ACC112 (cell line): Measurements from ENCODE around the gene KRAS.
"Not testable (repeated sequence)": the region's sequence is repeated elsewhere in the genome, so short reads cannot be mapped to it uniquely, and the experiment has no call there.

Source experiments
- H2AFZ ChIP-seq: fragments of 200-600 bp; sonication (generic); one replicate; pipeline ENCODE4 v1.6.0; 2017; ENCODE audit warnings: antibody characterized with exemption, low read length; ENCODE audit not compliant: unreplicated experiment
- H3K27ac ChIP-seq: fragments of 200-600 bp; sonication (generic); 2 replicates; pipeline ENCODE4 v1.5.1; 2014; ENCODE audit warnings: low read depth, mild to moderate bottlenecking, antibody characterized with exemption, low read length, moderate library complexity
- H3K27me3 ChIP-seq: fragments of 200-600 bp; sonication (generic); 2 replicates; pipeline ENCODE4 v1.6.1; 2014; ENCODE audit warnings: mild to moderate bottlenecking, antibody characterized with exemption, low read length, moderate library complexity, mixed read lengths; ENCODE audit not compliant: insufficient read depth
- H3K36me3 ChIP-seq: fragments of 200-600 bp; sonication (generic); 2 replicates; pipeline ENCODE4 v1.6.1; 2016; ENCODE audit warnings: mild to moderate bottlenecking, antibody characterized with exemption, low read length, moderate library complexity, mixed read lengths; ENCODE audit not compliant: insufficient read depth
- H3K4me1 ChIP-seq: fragments of 200-600 bp; sonication (generic); one replicate; pipeline ENCODE4 v1.6.1; 2016; ENCODE audit warnings: low read length, mixed read lengths; ENCODE audit not compliant: insufficient read depth, unreplicated experiment, control insufficient read depth
- H3K4me3 ChIP-seq: fragments of 200-600 bp; sonication (generic); 2 replicates; pipeline ENCODE4 v1.5.1; 2014; ENCODE audit warnings: mild to moderate bottlenecking, low read depth, low read length
- H3K79me2 ChIP-seq: fragments of 200-600 bp; sonication (generic); one replicate; pipeline ENCODE4 v1.6.0; 2016; ENCODE audit warnings: low read length; ENCODE audit not compliant: control insufficient read depth, unreplicated experiment, insufficient read depth

The KRAS gene

DNA sequence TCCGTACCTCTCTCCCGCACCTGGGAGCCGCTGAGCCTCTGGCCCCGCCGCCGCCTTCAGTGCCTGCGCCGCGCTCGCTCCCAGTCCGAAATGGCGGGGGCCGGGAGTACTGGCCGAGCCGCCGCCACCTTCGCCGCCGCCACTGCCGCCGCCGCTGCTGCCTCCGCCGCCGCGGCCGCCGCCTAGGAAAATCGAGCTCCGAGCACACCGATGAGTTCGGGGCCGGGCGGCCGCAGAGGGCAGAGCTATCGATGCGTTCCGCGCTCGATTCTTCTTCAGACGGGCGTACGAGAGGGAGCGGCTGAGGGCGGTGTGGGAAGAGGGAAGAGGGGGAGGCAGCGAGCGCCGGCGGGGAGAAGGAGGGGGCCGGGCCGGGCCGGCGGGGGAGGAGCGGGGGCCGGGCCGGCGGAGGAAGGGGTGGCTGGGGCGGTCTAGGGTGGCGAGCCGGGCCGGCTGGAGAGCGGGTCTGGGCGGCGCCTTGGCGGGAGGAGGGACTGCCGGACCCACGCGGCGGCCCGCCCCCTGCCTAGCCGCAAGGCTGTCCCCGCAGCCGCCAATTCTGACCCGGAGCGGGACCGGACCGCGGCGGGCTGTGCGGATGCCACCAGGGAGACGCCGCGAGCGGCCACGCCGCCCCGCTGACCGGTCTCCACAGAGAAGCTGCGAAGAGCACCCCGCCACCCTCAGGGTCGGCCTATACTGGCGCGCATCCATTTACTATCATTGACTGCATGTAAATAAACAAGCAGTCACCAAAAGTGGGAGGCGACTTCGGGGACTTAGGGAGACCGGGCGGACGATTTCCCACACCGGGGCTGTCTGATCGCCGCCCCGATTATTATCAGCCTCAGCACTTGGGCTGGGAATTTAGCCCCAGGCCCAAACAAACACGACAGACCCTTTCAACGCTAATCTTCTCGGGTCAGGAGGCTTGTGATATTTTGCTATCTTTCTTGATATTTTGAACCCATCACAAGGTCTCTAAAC lies at the start of gene KRAS:
TSS of gene KRAS (minus strand) at position 186 of the 987 bp plus-strand sequence.
- Histone ChIP-seq H3K4me3 (peak within 1 kb of the TSS; percentile 82), H3K4me1 (no peaks in the 10 kb centered on the region), H3K36me3 (no peaks in the 10 kb centered on the region), H3K79me2 (peaks cover 40% of the 10 kb centered on the region), H3K27ac (peak within 1 kb of the TSS; percentile 39), H3K27me3 (0 out of 2 replicates have a peak, but pooled peaks cover 3% of the 10 kb centered on the region), H2AFZ (peak within 1 kb of the TSS; percentile 81)

DNA sequence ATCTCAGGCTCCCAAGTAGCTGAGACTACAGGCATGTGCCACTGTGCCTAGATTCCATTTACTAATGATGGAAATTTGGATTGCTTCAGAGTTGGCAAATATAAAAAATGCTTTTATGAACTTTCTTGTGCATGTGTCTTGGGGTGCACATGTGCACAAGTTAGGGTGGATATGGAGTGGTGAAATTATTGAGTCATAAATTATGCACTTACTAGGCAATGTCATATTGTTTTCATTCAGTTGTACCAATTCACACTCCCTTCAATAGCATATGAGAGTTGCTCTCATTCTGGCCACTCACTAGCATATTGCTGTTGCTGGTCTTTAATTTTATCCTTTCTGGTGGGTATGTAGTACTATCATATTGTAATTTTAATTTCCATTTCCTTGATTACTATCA lies 45.7 kb upstream of the KRAS start:
- H3K79me2 ChIP-seq, result no peaks in the 10 kb centered on the region
- no peak overlapping the region for H2AFZ ChIP-seq

DNA sequence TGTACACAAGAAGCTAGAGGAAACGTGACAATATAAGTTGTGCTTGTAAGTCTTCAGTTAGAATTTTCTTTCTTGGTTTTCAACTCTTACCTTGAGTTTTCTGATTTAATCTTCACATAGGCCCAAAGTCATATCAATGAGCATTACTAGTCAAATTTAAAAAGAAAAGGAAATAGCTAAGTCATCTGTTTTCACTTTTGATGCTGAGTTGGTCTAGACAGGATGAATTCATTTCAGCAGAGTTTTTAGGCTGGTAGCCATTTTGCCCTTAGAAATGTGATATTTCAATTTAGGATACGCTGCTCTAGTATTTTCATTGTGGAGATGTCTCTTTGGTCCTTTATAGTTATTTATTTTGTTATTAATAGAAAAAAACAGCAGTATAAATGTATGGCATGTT lies 44.6 kb upstream of the KRAS start:
- no peak overlapping the region for H2AFZ ChIP-seq
- H3K27ac ChIP-seq, result no peak overlapping the region

More for the DNA sequence above, 45.7 kb upstream of the KRAS start:
- Histone ChIP-seq H3K4me3 (no peak overlapping the region), H3K27ac (no peak overlapping the region), H3K27me3 (no peaks in the 10 kb centered on the region), H3K4me1 (no peaks in the 10 kb centered on the region), H3K36me3 (no peaks in the 10 kb centered on the region)

DNA sequence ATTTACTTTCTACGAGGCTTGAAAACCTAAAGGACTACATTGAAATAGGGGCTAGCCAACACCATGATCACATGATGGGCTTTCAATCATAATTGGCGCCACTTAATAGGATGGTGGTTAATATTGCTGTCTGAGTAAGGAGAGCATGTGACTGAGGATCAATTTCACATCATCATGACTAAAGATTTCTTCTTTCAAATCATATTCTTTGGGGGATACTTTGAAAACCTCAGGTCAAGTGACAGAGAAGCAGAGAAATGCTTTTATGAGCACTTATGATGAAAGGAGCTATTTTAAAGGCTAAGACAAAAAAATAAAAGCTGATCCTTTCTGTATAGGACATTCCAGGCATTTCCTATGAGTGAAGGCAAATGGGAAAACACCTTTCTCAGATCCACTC lies 42.9 kb upstream of the KRAS start:
- Histone ChIP-seq H3K4me3 (no peak overlapping the region), H3K27ac (no peak overlapping the region), H2AFZ (no peak overlapping the region), H3K36me3 (no peaks in the 10 kb centered on the region), H3K79me2 (no peaks in the 10 kb centered on the region), H3K4me1 (no peaks in the 10 kb centered on the region), H3K27me3 (no peaks in the 10 kb centered on the region)

More for the DNA sequence above, 44.6 kb upstream of the KRAS start:
- H3K79me2 ChIP-seq, result no peaks in the 10 kb centered on the region
- H3K36me3 ChIP-seq, result no peaks in the 10 kb centered on the region
- H3K4me1 ChIP-seq, result no peaks in the 10 kb centered on the region
- H3K4me3 ChIP-seq, result no peak overlapping the region
- H3K27me3 ChIP-seq, result no peaks in the 10 kb centered on the region

DNA sequence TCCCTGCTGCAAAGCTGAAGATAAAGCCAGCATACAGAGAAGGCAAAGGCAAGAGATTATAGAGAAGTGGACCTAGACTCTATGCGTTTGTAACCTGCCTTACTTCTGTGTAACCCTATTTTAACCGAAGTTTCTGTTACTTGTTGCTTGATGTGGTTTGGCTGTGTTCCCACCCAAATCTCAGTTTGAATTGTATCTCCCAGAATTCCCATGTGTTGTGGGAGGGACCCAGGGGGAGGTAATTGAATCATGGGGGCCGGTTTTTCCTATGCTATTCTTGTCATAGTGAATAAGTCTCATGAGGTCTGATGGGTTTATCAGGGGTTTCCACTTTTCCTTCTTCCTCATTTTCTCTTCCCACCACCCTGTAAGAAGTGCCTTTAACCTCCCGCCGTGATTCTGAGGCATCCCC lies 42.1 kb upstream of the KRAS start:
- not testable (repeated sequence) for H3K79me2 ChIP-seq, H2AFZ ChIP-seq, H3K27me3 ChIP-seq

DNA sequence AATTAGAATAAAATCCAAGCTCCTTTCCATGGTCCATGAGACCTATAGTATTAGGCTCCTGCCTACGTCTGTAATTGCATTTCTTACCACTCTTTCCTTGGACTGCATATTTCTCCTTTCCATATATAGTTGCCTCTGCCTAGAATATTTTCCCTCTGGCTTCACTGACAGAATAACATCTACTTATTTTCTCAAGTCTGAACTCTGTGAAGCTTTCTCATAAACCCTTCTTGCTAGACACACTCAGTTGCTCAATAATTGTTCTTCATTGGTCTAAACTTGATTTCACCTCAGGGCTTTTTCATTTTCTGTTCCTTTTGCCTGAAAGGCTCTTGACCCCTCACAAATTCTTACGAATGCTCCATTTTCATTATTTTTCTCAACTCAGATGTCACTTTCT lies 36.9 kb upstream of the KRAS start:
- Histone ChIP-seq H3K4me1 (no peaks in the 10 kb centered on the region), H3K27ac (no peak overlapping the region), H3K27me3 (no peaks in the 10 kb centered on the region), H2AFZ (no peak overlapping the region), H3K4me3 (no peak overlapping the region), H3K36me3 (no peaks in the 10 kb centered on the region), H3K79me2 (no peaks in the 10 kb centered on the region)

More for the DNA sequence above, 42.1 kb upstream of the KRAS start:
- not testable (repeated sequence) for H3K27ac ChIP-seq, H3K36me3 ChIP-seq, H3K4me1 ChIP-seq, H3K4me3 ChIP-seq

DNA sequence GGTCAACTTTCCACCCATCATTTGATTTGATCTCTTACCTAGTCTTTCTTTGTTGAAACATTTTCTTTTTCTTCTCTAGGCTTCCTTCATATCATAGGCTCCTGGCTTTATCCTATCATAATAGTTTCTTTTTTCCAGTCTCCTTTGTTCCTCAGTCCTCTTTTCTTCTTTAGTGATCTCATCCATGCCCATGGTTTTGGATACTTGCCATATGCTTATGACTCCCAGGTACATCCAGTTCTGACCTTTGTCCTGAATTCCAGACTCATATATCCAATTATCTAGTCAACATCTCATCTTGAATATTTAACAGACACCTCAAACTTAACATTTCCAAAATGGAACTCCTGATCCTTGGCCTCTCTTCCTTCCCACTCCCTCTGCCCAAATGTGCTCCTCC lies 36.1 kb upstream of the KRAS start:
- H3K79me2 ChIP-seq, result no peaks in the 10 kb centered on the region
- no peaks in the 10 kb centered on the region for H3K36me3 ChIP-seq
- no peak overlapping the region for H3K4me3 ChIP-seq
- H3K27me3 ChIP-seq, result no peaks in the 10 kb centered on the region
- no peak overlapping the region for H2AFZ ChIP-seq
- no peaks in the 10 kb centered on the region for H3K4me1 ChIP-seq
- H3K27ac ChIP-seq, result no peak overlapping the region

DNA sequence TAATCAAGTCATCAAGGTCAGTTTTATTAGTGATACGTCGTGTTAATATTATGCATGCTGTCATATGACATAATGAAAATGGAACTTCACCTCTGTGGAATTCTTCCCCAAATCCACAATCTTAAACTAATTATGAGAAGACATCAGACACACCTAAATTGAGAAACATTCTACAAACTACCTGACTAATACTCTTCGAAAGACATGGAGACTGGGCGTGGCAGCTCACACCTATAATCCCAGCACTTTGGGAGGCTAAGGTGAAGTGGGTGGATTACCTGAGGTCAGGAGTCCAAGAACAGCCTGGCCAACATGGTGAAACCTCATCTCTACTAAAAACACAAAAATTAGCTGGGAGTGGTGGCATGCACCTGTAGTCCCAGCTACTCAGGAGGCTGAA lies 33.3 kb upstream of the KRAS start:
- Histone ChIP-seq H3K4me1 (no peaks in the 10 kb centered on the region), H2AFZ (no peak overlapping the region), H3K27ac (no peak overlapping the region), H3K36me3 (no peaks in the 10 kb centered on the region), H3K27me3 (no peaks in the 10 kb centered on the region), H3K79me2 (no peaks in the 10 kb centered on the region), H3K4me3 (no peak overlapping the region)

DNA sequence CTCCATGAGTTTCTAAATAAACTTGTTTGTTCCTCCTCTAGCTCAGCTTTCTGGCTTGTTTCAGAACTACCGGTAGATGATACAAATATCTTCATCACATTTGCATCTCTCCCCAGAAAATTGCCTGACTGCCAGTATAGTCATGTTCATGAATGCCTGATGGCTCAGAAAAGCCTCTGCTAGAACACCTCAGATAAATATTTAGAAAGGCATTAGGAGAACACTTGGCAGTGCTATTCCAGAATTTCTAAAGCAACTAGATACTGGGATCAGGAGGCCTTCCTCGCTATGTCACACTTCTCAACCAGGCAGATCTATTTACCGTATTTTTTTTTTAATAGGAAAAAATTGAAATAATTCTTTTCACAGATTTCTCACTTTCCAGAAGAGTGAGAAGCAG lies 32.3 kb upstream of the KRAS start:
- Histone ChIP-seq H3K4me1 (no peaks in the 10 kb centered on the region), H3K27me3 (no peaks in the 10 kb centered on the region), H3K79me2 (no peaks in the 10 kb centered on the region), H3K27ac (no peak overlapping the region), H3K4me3 (no peak overlapping the region), H3K36me3 (no peaks in the 10 kb centered on the region), H2AFZ (peak overlapping the region; percentile 22)

DNA sequence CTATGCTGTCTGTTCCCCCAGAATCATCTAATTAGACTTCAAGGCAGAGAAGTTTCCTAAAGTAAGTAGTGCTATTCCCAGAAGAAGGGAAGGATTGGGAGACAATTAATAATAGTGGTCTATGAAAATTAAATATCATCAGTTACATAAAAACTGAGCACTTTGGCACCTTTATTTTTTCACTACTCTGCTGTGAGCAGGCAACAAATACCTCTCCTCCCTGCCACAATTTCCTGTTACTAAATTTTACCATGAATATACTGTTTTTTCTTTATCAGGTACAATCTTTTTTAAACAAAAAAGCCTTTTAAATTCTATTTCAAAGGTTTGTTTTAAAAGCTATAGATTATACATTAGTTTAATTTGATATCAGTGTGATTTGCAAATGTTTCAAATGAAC lies 29.4 kb upstream of the KRAS start:
- no peaks in the 10 kb centered on the region for H3K36me3 ChIP-seq
- H3K27ac ChIP-seq, result no peak overlapping the region
- no peaks in the 10 kb centered on the region for H3K27me3 ChIP-seq
- H3K4me3 ChIP-seq, result no peak overlapping the region
- peaks cover 13% of the 10 kb centered on the region for H3K4me1 ChIP-seq
- H2AFZ ChIP-seq, result no peak overlapping the region
- no peaks in the 10 kb centered on the region for H3K79me2 ChIP-seq

DNA sequence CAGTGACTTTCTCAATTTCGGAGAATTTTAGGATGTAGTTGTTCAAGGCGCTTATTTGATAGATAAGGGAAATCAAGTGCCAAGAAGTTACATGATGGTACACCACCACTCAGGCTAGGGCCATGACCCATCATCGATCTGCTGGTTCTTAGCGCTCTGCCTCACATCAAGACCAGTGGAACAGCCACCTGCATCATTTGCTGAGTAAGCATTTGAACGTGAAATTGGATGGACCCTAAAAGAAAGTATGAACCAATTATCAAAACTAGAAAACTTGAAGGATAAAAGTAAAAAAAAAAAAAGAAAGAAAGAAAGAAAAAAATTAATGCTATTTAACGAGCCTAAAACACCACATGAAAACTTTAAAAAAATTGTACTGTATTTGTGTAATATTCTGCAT lies 27.5 kb upstream of the KRAS start:
- no peaks in the 10 kb centered on the region for H3K36me3 ChIP-seq
- no peak overlapping the region for H3K4me3 ChIP-seq

More for the DNA sequence above, 27.5 kb upstream of the KRAS start:
- no peaks in the 10 kb centered on the region for H3K27me3 ChIP-seq
- peaks cover 13% of the 10 kb centered on the region for H3K4me1 ChIP-seq
- no peak overlapping the region for H2AFZ ChIP-seq
- no peak overlapping the region for H3K27ac ChIP-seq
- H3K79me2 ChIP-seq, result no peaks in the 10 kb centered on the region
